GM12892 (cell line): ENCODE data around the gene SPCS1.

ENCODE experiments used
- POLR2A ChIP-seq: IDR thresholded peaks from 2 replicates; pipeline ENCODE4 v1.6.1; 2011; ENCODE audit warnings: low read depth, low read length, control low read depth
- POLR2AphosphoS5 ChIP-seq: IDR thresholded peaks from 2 replicates; pipeline ENCODE4 v1.6.1; 2011; ENCODE audit warnings: low read depth, low read length, control low read depth
- TAF1 ChIP-seq: IDR thresholded peaks from 2 replicates; pipeline ENCODE4 v1.6.1; 2011; ENCODE audit warnings: low read depth, mild to moderate bottlenecking, control low read depth, low read length, borderline replicate concordance

DNA sequence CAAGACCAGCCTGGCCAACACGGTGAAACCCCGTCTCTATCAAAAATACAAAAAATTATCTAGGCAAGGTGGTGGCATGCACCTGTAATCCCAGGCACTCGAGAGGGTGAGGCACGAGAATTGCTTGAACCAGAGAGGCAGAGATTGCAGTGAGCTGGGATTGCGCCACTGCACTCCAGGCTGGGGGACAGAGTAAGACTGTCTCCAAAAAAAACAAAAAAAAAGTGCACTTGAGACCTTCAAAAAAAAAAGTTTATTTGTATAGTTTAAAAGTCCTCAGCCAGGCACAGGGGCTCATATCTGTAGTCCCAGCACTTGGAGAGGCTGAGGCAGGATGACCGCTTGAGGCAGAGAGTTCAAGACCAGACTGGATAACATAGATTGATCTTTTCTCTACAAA lies 22.3 kb upstream of the SPCS1 start:
- TF ChIP-seq POLR2A (no peak), POLR2AphosphoS5 (no peak), TAF1 (no peak)
